ENCODE measurements around the gene GCM1.
"Not testable (repeated sequence)": the region's sequence is repeated elsewhere in the genome, so short reads cannot be mapped to it uniquely, and the experiment has no call there.

Gene GCM1

GRCh38 chr6:53162606-53163005 is 14.0 kb upstream of the GCM1 start:
- DNase-seq (ENCODE audit: low spot score in 2 of 2) (no peak), ATAC-seq (peak; percentile 36)
- H3K36me3 Mint-ChIP-seq: no peaks in the 10 kb centered on the region
- no peaks in the 10 kb centered on the region for H3K9me3 Mint-ChIP-seq
- H3K27ac Mint-ChIP-seq: no peak overlapping the region
- no peak overlapping the region for H3K4me3 Mint-ChIP-seq
- H3K4me1 Mint-ChIP-seq: peaks cover 7% of the 10 kb centered on the region

DNA sequence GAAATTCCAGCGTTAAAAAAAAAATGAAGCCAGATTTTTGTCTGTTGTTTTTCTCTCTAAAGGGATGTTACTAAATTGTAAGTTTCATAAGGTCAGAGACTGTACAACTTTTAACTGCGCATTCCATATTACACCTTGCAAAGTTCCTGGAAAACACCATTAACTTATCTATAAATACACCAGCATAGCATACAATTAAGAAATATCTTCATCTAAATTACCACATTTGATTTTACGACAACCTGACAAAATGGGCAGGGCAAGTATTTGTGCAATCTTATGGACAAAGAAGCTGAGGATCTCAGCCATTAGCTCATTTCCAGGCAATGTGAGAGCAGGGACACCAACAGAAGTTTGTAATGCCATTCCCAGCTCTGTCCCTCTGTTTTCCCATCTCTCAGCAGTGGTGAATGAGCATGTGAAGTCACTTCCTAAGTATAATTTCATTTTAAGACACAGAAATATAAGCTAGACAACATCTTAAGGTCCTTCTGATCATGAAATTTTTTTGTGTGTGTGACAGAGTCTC is 12.9 kb upstream of the GCM1 start:
- Mint-ChIP-seq H3K4me1 (peaks cover 7% of the 10 kb centered on the region), H3K36me3 (no peaks in the 10 kb centered on the region), H3K27ac (no peak overlapping the region), H3K4me3 (no peak overlapping the region), H3K9me3 (no peaks in the 10 kb centered on the region)
- no peak for ATAC-seq
- no peak for DNase-seq (ENCODE audit: low spot score in 2 of 2)

DNA sequence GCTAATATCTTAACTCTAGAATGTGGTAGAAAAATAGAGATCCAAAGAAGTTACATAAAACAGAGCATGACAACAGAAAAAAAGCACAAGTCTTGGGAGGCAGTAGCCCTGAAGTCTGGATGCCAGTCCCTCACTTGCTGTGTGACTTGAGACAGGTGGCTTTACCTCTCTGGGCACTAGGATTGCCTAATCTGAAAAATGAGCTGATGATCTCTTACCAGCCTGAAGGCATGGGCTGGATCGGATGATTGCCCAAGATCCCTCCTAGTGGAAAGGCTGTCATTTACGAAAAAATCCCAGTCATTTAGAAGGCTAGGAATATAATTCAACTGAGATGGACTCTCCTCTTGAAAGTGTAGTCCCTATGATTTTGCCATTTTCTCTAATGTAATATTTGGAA is 10.9 kb upstream of the GCM1 start:
- Mint-ChIP-seq H3K36me3 (no peaks in the 10 kb centered on the region), H3K4me3 (no peak overlapping the region), H3K4me1 (peaks cover 7% of the 10 kb centered on the region), H3K27ac (no peak overlapping the region), H3K9me3 (no peaks in the 10 kb centered on the region)
- ATAC-seq (no peak), DNase-seq (ENCODE audit: low spot score in 2 of 2) (no peak)

DNA sequence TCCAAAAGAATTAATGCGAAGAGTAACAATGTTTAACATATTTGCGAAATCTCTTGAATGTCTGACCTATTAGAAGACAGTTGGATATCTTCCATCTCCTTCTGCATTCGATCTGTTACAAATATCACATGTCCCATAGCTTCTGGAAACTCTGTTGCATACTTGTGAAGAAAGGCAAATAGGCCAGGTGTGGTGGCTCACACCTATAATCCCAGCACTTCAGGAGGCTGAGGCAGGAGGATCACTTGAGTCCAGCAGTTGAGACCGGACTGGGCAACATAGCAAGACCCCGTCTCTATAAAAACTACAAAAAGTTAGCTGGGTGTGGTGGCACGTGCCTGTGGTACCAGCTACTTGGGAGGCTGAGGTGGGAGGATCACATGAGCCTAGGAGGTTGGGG is 9.4 kb upstream of the GCM1 start:
- H3K27ac Mint-ChIP-seq; H3K4me1 Mint-ChIP-seq; DNase-seq (ENCODE audit: low spot score in 2 of 2); H3K9me3 Mint-ChIP-seq; ATAC-seq; H3K4me3 Mint-ChIP-seq; H3K36me3 Mint-ChIP-seq: not testable (repeated sequence)

DNA sequence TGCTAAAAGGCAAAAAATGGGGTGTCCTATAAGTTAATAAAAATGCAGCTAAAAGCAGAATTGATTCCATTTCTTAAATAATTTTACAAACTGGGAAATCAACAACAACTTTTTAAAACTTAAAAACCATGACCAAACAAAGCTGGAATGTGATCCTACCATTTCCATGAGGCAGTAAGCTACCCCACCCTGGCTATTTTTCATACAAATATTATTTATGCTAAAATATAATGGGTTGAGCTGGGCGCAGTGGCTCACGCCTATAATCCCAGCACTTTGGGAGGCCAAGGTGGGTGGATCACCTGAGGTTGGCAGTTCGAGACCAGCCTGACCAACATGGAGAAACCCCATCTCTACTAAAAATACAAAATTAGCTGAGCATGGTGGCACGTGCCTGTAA is 6.6 kb upstream of the GCM1 start:
- not testable (repeated sequence) for DNase-seq (ENCODE audit: low spot score in 2 of 2); H3K36me3 Mint-ChIP-seq; H3K4me3 Mint-ChIP-seq; ATAC-seq; H3K9me3 Mint-ChIP-seq; H3K27ac Mint-ChIP-seq; H3K4me1 Mint-ChIP-seq

- no peak overlapping the region for H3K4me3 Mint-ChIP-seq
- no peaks in the 10 kb centered on the region for H3K9me3 Mint-ChIP-seq
- H3K27ac Mint-ChIP-seq: no peak overlapping the region
- no peak for DNase-seq (ENCODE audit: low spot score in 2 of 2)
- no peak for ATAC-seq
- H3K4me1 Mint-ChIP-seq: no peaks in the 10 kb centered on the region
- no peaks in the 10 kb centered on the region for H3K36me3 Mint-ChIP-seq
These were observed 6.2 kb upstream of the GCM1 start for GRCh38 chr6:53154794-53155193.

DNA sequence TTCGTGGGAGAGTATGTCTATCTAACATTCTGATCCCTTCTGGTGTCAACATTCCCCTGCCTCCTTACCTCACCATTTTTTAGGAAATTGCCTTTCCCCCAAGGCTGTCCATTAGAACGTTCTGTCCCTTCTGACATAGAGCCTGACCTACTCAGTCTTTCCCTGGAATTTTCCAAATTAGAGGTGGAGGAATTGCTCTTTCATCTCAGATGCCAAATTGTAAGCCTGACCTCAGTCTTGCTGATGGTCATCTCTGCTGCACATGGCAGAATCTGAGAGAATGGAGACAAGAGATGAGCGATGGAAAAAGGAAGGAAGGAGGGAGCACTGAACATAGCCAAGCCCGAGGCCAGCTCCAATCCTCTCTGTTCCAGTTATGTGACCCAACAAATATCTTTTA is 5.4 kb upstream of the GCM1 start:
- Mint-ChIP-seq H3K4me3 (no peak overlapping the region), H3K4me1 (no peaks in the 10 kb centered on the region), H3K36me3 (no peaks in the 10 kb centered on the region), H3K9me3 (no peaks in the 10 kb centered on the region), H3K27ac (no peak overlapping the region)
- no peak for ATAC-seq
- DNase-seq (ENCODE audit: low spot score in 2 of 2): no peak

DNA sequence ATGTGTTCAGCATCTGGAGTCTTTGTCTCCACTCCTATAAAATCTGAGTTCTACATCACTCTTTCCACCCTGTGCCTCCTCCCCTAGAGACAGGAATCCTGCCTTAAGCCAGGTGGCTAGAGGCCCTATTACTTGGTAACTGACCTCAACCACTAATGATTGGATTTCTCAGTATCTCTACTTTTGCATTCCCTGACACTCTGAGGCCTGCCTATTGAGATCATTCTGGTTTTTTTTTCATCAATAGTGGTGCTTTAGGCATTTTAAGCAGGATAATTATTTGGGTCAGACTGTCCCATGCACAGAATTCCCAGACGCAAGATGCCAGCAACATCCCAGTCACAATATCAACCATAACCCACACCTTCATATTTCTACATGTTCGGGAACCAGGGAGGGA is 3.9 kb upstream of the GCM1 start:
- H3K9me3 Mint-ChIP-seq: no peaks in the 10 kb centered on the region
- no peak for ATAC-seq

GRCh38 chr6:53151676-53152075 is 3.0 kb upstream of the GCM1 start:
- Mint-ChIP-seq H3K27ac (no peak overlapping the region), H3K4me1 (no peaks in the 10 kb centered on the region), H3K9me3 (no peaks in the 10 kb centered on the region), H3K4me3 (no peak overlapping the region), H3K36me3 (no peaks in the 10 kb centered on the region)
- peak; percentile 46 for ATAC-seq
- no peak for DNase-seq (ENCODE audit: low spot score in 2 of 2)

More for the DNA sequence above, 3.9 kb upstream of the GCM1 start:
- no peak for DNase-seq (ENCODE audit: low spot score in 2 of 2)
- Mint-ChIP-seq H3K36me3 (no peaks in the 10 kb centered on the region), H3K27ac (no peak overlapping the region), H3K4me1 (no peaks in the 10 kb centered on the region), H3K4me3 (no peak overlapping the region)

DNA sequence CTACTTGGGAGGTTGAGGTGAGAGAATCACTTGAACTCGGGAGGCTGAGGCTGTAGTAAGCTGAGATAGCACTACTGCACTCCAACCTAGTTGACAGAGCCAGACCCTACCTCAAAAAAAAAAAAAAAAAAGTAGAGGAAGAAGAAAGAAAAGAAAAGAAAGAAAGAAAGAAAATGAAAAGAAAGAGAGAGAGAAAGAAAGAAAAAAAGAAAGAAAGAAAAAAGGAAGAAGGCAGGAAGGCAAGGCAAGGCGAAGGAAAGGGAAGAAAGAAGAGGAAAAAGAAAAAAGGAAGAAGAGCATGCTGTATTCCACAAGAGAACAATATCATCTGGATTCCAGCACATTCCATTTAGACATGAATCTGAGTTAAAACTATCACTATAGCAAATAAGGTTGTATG is 3.8 kb downstream of the GCM1 start:
- ATAC-seq (no peak), DNase-seq (ENCODE audit: low spot score in 2 of 2) (no peak)
- H3K36me3 Mint-ChIP-seq: no peaks in the 10 kb centered on the region
- H3K9me3 Mint-ChIP-seq: no peaks in the 10 kb centered on the region
- H3K4me1 Mint-ChIP-seq: no peaks in the 10 kb centered on the region
- no peak overlapping the region for H3K4me3 Mint-ChIP-seq
- no peak overlapping the region for H3K27ac Mint-ChIP-seq

DNA sequence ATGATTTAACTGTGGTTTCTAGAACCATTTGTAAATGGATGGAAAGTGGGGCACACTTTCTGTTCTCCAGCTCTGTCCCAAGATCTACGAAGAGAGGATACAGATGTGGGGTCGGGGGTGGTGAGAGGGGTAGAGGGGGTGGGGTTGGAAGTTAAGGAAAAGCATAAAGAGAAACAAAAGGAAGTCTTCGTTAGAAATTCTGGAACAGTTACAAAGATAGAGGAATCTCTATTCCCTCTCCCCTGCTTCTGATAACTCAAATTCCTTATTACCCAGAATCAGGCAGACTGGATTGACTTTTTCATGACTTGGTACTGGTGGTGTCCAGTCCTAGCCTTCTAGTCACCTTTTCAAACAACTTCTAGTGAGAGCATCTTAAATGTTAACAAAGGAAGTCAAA is 4.9 kb downstream of the GCM1 start:
- H3K9me3 Mint-ChIP-seq: no peaks in the 10 kb centered on the region
- H3K36me3 Mint-ChIP-seq: no peaks in the 10 kb centered on the region
- H3K4me1 Mint-ChIP-seq: no peaks in the 10 kb centered on the region
- H3K4me3 Mint-ChIP-seq: no peak overlapping the region
- ATAC-seq (no peak), DNase-seq (ENCODE audit: low spot score in 2 of 2) (no peak)
- no peak overlapping the region for H3K27ac Mint-ChIP-seq

- ATAC-seq (no peak), DNase-seq (ENCODE audit: low spot score in 2 of 2) (no peak)
- Mint-ChIP-seq H3K4me3 (no peak overlapping the region), H3K9me3 (no peaks in the 10 kb centered on the region), H3K27ac (no peak overlapping the region), H3K4me1 (no peaks in the 10 kb centered on the region), H3K36me3 (no peaks in the 10 kb centered on the region)
These were observed 5.8 kb downstream of the GCM1 start for GRCh38 chr6:53142810-53143209.

DNA sequence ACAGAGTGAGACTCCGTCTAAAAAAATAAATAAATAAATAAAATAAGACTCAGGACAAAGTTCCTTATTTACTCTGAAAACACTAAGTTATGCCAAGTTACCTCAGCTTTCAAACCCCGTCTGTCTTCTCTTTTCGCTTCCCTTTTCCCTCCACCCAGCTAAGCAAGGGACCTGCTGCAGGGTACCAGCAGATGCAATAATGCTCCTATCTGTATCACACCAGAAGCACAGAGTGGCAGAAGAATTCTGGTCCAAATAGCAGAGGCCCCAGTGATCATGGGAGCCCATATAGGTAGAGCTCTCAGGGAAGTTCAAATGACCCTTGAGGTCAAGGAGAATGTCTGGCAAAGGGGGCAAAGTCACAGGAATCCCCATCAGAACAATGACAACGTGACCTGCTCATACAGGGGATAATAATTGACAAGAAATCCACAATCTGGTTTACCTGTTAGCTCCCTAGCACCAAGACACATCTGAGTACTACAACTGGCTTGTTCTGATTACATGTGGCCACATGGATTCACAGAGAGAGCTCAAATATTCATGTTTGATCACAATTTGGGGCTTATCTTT is 8.7 kb downstream of the GCM1 start:
- H3K27ac Mint-ChIP-seq: no peak overlapping the region
- H3K4me3 Mint-ChIP-seq: no peak overlapping the region
- no peaks in the 10 kb centered on the region for H3K9me3 Mint-ChIP-seq
- DNase-seq (ENCODE audit: low spot score in 2 of 2) (no peak), ATAC-seq (no peak)
- H3K36me3 Mint-ChIP-seq: no peaks in the 10 kb centered on the region
- no peaks in the 10 kb centered on the region for H3K4me1 Mint-ChIP-seq

GRCh38 chr6:53136000-53136609 is 12.5 kb downstream of the GCM1 start:
- Mint-ChIP-seq H3K27ac (no peak overlapping the region), H3K36me3 (no peaks in the 10 kb centered on the region), H3K4me1 (no peaks in the 10 kb centered on the region), H3K4me3 (no peak overlapping the region), H3K9me3 (no peaks in the 10 kb centered on the region)
- DNase-seq (ENCODE audit: low spot score in 2 of 2) (no peak), ATAC-seq (no peak)

GRCh38 chr6:53134601-53135235 is 13.9 kb downstream of the GCM1 start:
- Mint-ChIP-seq H3K9me3 (no peaks in the 10 kb centered on the region), H3K27ac (no peak overlapping the region), H3K4me1 (no peaks in the 10 kb centered on the region), H3K4me3 (no peak overlapping the region), H3K36me3 (no peaks in the 10 kb centered on the region)
- no peak for ATAC-seq
- no peak for DNase-seq (ENCODE audit: low spot score in 2 of 2)

GRCh38 chr6:53133961-53134360 is 14.7 kb downstream of the GCM1 start:
- Mint-ChIP-seq H3K9me3 (no peaks in the 10 kb centered on the region), H3K4me3 (no peak overlapping the region), H3K4me1 (no peaks in the 10 kb centered on the region), H3K27ac (no peak overlapping the region), H3K36me3 (no peaks in the 10 kb centered on the region)
- DNase-seq (ENCODE audit: low spot score in 2 of 2) (no peak), ATAC-seq (no peak)
